ENCODE measurements around the gene DNAJC16.
"Not testable (repeated sequence)": the region's sequence is repeated elsewhere in the genome, so short reads cannot be mapped to it uniquely, and the experiment has no call there.

DNAJC16 gene

GRCh38 chr1:15604400-15604799 lies 77.8 kb downstream of the DNAJC16 start:
- not testable (repeated sequence) for H3K36me3 Mint-ChIP-seq, DNase-seq, H3K27ac Mint-ChIP-seq, H3K9me3 Mint-ChIP-seq, H3K4me3 Mint-ChIP-seq
- Mint-ChIP-seq H3K27me3 (peaks cover 23% of the 10 kb centered on the region), H3K4me1 (peaks cover 17% of the 10 kb centered on the region)
- CTCF ChIA-PET = interaction anchor here (1.3 kb wide), 1 partner anchor 12 kb away, joined by 3 read pairs; no protein-coding TSS in a partner anchor

GRCh38 chr1:15605398-15606383 lies 79.0 kb downstream of the DNAJC16 start:
- no peak overlapping the region for H3K4me3 Mint-ChIP-seq
- no peaks in the 10 kb centered on the region for H3K36me3 Mint-ChIP-seq
- H3K27ac Mint-ChIP-seq = no peak overlapping the region
- CTCF ChIA-PET = interaction anchor here (1.3 kb wide), 1 partner anchor 10 kb away, joined by 3 read pairs; no protein-coding TSS in a partner anchor
- no peak for DNase-seq
- peaks cover 17% of the 10 kb centered on the region for H3K4me1 Mint-ChIP-seq
- H3K27me3 Mint-ChIP-seq = peaks cover 19% of the 10 kb centered on the region
- no peaks in the 10 kb centered on the region for H3K9me3 Mint-ChIP-seq

- CTCF ChIA-PET = no interaction called here
Observed at GRCh38 chr1:15609631-15610030, 83.0 kb downstream of the DNAJC16 start.

GRCh38 chr1:15610167-15610566 lies 83.5 kb downstream of the DNAJC16 start:
- Mint-ChIP-seq H3K36me3 (no peaks in the 10 kb centered on the region), H3K27ac (no peak overlapping the region), H3K27me3 (peaks cover 19% of the 10 kb centered on the region), H3K4me1 (peaks cover 2% of the 10 kb centered on the region), H3K4me3 (no peak overlapping the region), H3K9me3 (no peaks in the 10 kb centered on the region)
- CTCF ChIA-PET = interaction anchor here (0.7 kb wide), 1 partner anchor 21 kb away, joined by 3 read pairs; no protein-coding TSS in a partner anchor
- no peak for DNase-seq

More at GRCh38 chr1:15609631-15610030, 83.0 kb downstream of the DNAJC16 start:
- Mint-ChIP-seq H3K4me3 (no peak overlapping the region), H3K4me1 (peaks cover 2% of the 10 kb centered on the region), H3K36me3 (no peaks in the 10 kb centered on the region), H3K9me3 (no peaks in the 10 kb centered on the region), H3K27me3 (peaks cover 18% of the 10 kb centered on the region), H3K27ac (no peak overlapping the region)
- DNase-seq = no peak

DNA sequence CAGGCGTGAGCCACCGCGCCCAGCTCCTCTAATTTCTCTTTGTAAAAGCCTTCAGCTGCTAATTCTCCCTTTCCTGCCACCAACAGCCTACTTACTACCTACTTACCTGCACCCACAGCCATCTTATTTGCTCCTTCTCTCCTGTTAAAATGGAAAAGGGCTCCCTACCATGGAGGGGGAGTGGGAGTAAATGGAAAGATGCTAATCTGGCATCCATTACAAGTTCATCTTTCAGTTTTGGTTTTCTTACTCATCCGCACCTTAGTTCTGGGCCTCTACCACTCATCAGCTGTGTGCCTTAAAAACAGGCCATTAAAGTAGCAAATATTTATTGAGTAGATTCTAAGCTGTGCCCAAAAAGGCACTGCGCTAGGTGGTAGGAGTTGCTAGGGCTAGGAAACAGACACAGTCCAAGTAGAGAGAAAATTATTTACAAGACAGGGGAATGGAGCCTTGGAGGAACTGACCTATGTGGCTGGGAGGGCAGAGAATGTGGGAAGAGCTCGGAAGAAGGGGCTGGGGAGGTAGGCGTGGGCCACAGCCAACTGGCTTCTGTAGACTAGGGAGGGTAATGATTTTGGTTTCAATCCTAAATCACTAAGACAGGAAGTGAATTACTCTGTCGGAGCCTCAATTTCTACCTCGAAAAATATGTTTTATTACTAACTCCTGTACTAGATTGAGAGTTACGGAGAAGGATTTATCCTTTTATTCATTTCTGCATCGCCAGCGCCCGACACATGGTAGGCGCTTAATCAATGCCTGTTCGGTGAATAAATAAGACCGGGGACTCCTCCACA lies 89.9 kb downstream of the DNAJC16 start:
- peaks cover 51% of the 10 kb centered on the region for H3K4me1 Mint-ChIP-seq
- peak overlapping the region; percentile 94 for H3K27ac Mint-ChIP-seq
- H3K27me3 Mint-ChIP-seq = peaks cover 9% of the 10 kb centered on the region
- peaks cover 10% of the 10 kb centered on the region for H3K36me3 Mint-ChIP-seq
- peak; percentile 28 for DNase-seq
- CTCF ChIA-PET = interaction anchor here (1.0 kb wide), 2 partner anchors 12 to 21 kb away, joined by 3 to 4 read pairs; no protein-coding TSS in a partner anchor
- H3K9me3 Mint-ChIP-seq = no peaks in the 10 kb centered on the region
- peak overlapping the region; percentile 94 for H3K4me3 Mint-ChIP-seq

GRCh38 chr1:15617173-15618076 lies 90.8 kb downstream of the DNAJC16 start, which contains the start of gene DDI2:
TSS of gene DDI2 (plus strand) at chr1:15617458. CDS start at chr1:15617671, 213 bp downstream.
- CTCF ChIA-PET = interaction anchor here (0.8 to 1.0 kb wide), 5 partner anchors 14 to 174 kb away, joined by 3 to 4 read pairs (median 3); no protein-coding TSS in a partner anchor
- Mint-ChIP-seq H3K27ac (peak within 1 kb of the TSS; percentile 94), H3K27me3 (peaks cover 9% of the 10 kb centered on the region), H3K4me1 (peaks cover 55% of the 10 kb centered on the region), H3K4me3 (peak within 1 kb of the TSS; percentile 94), H3K9me3 (no peaks in the 10 kb centered on the region), H3K36me3 (peaks cover 13% of the 10 kb centered on the region)
- peak; percentile 95 for DNase-seq

GRCh38 chr1:15618077-15618654 lies 91.5 kb downstream of the DNAJC16 start:
- Mint-ChIP-seq H3K36me3 (peaks cover 18% of the 10 kb centered on the region), H3K27me3 (peaks cover 6% of the 10 kb centered on the region), H3K4me1 (peaks cover 62% of the 10 kb centered on the region), H3K27ac (peak overlapping the region; percentile 94), H3K4me3 (peak overlapping the region; percentile 94), H3K9me3 (no peaks in the 10 kb centered on the region)
- DNase-seq = no peak
- CTCF ChIA-PET = interaction anchor here (0.7 to 1.0 kb wide), 5 partner anchors 15 to 173 kb away, joined by 3 to 4 read pairs (median 3); no protein-coding TSS in a partner anchor

GRCh38 chr1:15618655-15619525 lies 92.2 kb downstream of the DNAJC16 start:
- no peaks in the 10 kb centered on the region for H3K9me3 Mint-ChIP-seq
- CTCF ChIA-PET = interaction anchor here (0.7 to 1.0 kb wide), 3 partner anchors 15 to 122 kb away, joined by 3 read pairs; no protein-coding TSS in a partner anchor
- H3K27me3 Mint-ChIP-seq = peaks cover 4% of the 10 kb centered on the region
- DNase-seq = no peak
- peak overlapping the region; percentile 94 for H3K27ac Mint-ChIP-seq
- peaks cover 18% of the 10 kb centered on the region for H3K36me3 Mint-ChIP-seq
- H3K4me1 Mint-ChIP-seq = peaks cover 62% of the 10 kb centered on the region
- H3K4me3 Mint-ChIP-seq = peak overlapping the region; percentile 94

- no peaks in the 10 kb centered on the region for H3K27me3 Mint-ChIP-seq
- peak overlapping the region; percentile 47 for H3K4me3 Mint-ChIP-seq
- no peaks in the 10 kb centered on the region for H3K9me3 Mint-ChIP-seq
- no peak for DNase-seq
- CTCF ChIA-PET = interaction anchor here (1.0 kb wide), 1 partner anchor 26 kb away, joined by 3 read pairs; no protein-coding TSS in a partner anchor
- peak overlapping the region; percentile 69 for H3K27ac Mint-ChIP-seq
- peaks cover 18% of the 10 kb centered on the region for H3K36me3 Mint-ChIP-seq
- peaks cover 70% of the 10 kb centered on the region for H3K4me1 Mint-ChIP-seq
Observed at GRCh38 chr1:15620155-15620545, 93.5 kb downstream of the DNAJC16 start.

GRCh38 chr1:15620902-15621682 lies 94.4 kb downstream of the DNAJC16 start:
- H3K9me3 Mint-ChIP-seq = no peaks in the 10 kb centered on the region
- H3K27me3 Mint-ChIP-seq = no peaks in the 10 kb centered on the region
- CTCF ChIA-PET = interaction anchor here (0.9 to 1.0 kb wide), 2 partner anchors 9 to 27 kb away, joined by 3 read pairs; no protein-coding TSS in a partner anchor
- H3K4me1 Mint-ChIP-seq = peaks cover 66% of the 10 kb centered on the region
- DNase-seq = no peak
- peaks cover 19% of the 10 kb centered on the region for H3K36me3 Mint-ChIP-seq
- H3K4me3 Mint-ChIP-seq = no peak overlapping the region
- H3K27ac Mint-ChIP-seq = peak overlapping the region; percentile 24

GRCh38 chr1:15621975-15622374 lies 95.3 kb downstream of the DNAJC16 start:
- no peak overlapping the region for H3K4me3 Mint-ChIP-seq
- CTCF ChIA-PET = no interaction called here
- H3K36me3 Mint-ChIP-seq = peaks cover 27% of the 10 kb centered on the region
- H3K27ac Mint-ChIP-seq = no peak overlapping the region
- no peak for DNase-seq
- peaks cover 57% of the 10 kb centered on the region for H3K4me1 Mint-ChIP-seq
- no peaks in the 10 kb centered on the region for H3K27me3 Mint-ChIP-seq
- no peaks in the 10 kb centered on the region for H3K9me3 Mint-ChIP-seq

All from activated naive CD4-positive, alpha-beta T cell treated with anti-CD3 and anti-CD28 coated beads, Interleukin-2, amount 10 ng/mL, durations not matched to agents 7 days and 5 days (primary cell).